Fibroblast of the aortic adventitia (primary cell): ENCODE measurements around the gene VIT. TPM values are rescaled to one million over a fixed set of nuclear protein-coding genes. Genes with fewer than 3 reads are reported as not detected.
A peak's percentile ranks its signal among the peaks of the same experiment; 100 is the strongest.

Experiments used
- DNase-seq: peaks from one replicate; pipeline ENCODE4 v3.0.0-alpha.2; 2010; ENCODE audit warnings: low read depth
- H3K4me3 ChIP-seq: 2 replicates; pipeline ENCODE4 v1.5.1; 2011; ENCODE audit warnings: low read depth, mild to moderate bottlenecking, control low read depth, low read length, moderate library complexity
- total RNA-seq: library from RNA; depleted of rRNA; stranded (reverse); fragments of >200 nt; gene quantifications from 2 replicates; pipeline ENCODE4 v1.2.3, GENCODE V29; 2012; ENCODE audit warnings: low replicate concordance
- TF ChIP-seq, protein P1 (sequence below): IDR thresholded peaks from 2 replicates; pipeline ENCODE4 v1.5.1; 2011; ENCODE audit warnings: mild to moderate bottlenecking, low read length, control low read depth, inconsistent platforms; ENCODE audit not compliant: insufficient read depth

VIT gene
- total RNA-seq, 1 donor = 12.9 TPM

GRCh38 chr2:36734304-36734703 lies 37.8 kb downstream of the VIT start:
- TF ChIP-seq, protein P1, sequence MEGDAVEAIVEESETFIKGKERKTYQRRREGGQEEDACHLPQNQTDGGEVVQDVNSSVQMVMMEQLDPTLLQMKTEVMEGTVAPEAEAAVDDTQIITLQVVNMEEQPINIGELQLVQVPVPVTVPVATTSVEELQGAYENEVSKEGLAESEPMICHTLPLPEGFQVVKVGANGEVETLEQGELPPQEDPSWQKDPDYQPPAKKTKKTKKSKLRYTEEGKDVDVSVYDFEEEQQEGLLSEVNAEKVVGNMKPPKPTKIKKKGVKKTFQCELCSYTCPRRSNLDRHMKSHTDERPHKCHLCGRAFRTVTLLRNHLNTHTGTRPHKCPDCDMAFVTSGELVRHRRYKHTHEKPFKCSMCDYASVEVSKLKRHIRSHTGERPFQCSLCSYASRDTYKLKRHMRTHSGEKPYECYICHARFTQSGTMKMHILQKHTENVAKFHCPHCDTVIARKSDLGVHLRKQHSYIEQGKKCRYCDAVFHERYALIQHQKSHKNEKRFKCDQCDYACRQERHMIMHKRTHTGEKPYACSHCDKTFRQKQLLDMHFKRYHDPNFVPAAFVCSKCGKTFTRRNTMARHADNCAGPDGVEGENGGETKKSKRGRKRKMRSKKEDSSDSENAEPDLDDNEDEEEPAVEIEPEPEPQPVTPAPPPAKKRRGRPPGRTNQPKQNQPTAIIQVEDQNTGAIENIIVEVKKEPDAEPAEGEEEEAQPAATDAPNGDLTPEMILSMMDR = no peak
- peak; percentile 47 for DNase-seq
- H3K4me3 ChIP-seq = no peak overlapping the region

GRCh38 chr2:36737131-36737750 lies 40.7 kb downstream of the VIT start:
- H3K4me3 ChIP-seq = no peak overlapping the region
- TF ChIP-seq, protein P1 = no peak
- DNase-seq = no peak

DNA sequence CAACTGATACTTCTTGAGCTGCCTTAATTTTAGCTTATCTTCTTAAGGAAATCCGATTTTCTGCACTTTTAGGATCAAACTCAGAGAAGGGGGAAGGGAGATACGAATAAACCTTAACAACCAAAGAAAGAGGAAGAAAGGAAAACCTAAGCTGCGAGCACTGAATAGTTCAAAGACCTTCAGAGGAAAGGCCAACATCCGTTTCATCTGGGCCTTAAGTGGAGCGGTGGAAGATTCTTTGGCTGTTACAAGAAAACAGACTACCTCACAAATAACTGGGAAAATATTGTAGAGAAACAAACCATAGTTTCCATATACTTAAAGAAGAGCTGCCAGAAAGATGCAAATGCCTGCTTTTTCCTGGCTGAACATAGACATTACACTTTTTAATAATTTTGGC lies 43.6 kb downstream of the VIT start:
- TF ChIP-seq, protein P1 = no peak

GRCh38 chr2:36741188-36741837 lies 44.8 kb downstream of the VIT start:
- TF ChIP-seq, protein P1 = no peak
- DNase-seq = no peak

More for the DNA sequence above, 43.6 kb downstream of the VIT start:
- H3K4me3 ChIP-seq = no peak overlapping the region
- DNase-seq = no peak

GRCh38 chr2:36743954-36744353 lies 47.4 kb downstream of the VIT start:
- H3K4me3 ChIP-seq = no peak overlapping the region
- no peak for DNase-seq
- TF ChIP-seq, protein P1 = no peak

More at GRCh38 chr2:36741188-36741837, 44.8 kb downstream of the VIT start:
- H3K4me3 ChIP-seq = no peak overlapping the region

DNA sequence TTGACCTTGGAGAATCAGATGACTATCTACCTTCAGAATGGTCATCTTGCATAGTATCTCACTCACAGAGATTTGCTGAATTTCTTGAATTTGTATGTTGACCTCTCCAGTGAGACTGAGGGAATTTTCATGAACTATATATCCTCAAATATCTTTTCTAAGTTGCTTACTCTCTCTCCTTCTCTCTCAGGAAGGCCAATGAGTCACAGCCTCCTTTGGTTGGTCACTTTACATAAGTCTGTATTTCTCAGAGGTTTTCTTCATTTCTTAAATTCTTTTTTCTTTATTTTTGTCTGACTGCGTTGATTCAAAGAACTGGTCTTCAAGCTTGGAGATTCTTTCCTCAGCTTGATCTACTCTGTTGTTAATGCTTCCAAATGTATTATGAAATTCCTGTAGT lies 51.7 kb downstream of the VIT start:
- TF ChIP-seq, protein P1 = no peak
- no peak overlapping the region for H3K4me3 ChIP-seq
- no peak for DNase-seq

DNA sequence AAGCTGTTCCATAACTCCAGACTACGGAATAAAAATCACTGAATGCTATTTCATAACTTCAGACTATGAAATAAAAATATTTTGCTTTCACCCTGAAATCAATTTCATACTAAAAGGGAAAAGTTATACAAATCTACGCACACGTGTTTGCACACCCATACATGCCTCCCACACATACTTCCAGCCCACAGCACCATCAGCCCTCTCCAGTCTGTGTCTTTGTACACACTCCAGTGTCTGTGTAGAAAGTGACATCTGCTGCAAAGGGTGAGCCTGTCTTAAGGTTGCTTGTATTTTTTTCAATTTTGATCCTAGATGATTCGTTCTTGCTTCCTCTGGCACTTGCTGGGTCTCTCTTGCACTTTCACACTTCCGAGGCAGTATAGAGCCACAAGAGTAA lies 53.6 kb downstream of the VIT start:
- H3K4me3 ChIP-seq = no peak overlapping the region
- TF ChIP-seq, protein P1 = no peak
- DNase-seq = no peak
